GM06990 (cell line): ENCODE data around the gene MRTFB.

Source experiments
- DNase-seq: peaks from one replicate; pipeline ENCODE4 v3.0.0-alpha.2; 2011; ENCODE audit not compliant: insufficient read length; ENCODE audit errors: extremely low read depth
- H3K27me3 ChIP-seq: replicated peaks from 2 replicates; pipeline ENCODE4 v1.6.0; 2011; ENCODE audit warnings: low read length; ENCODE audit not compliant: control insufficient read depth, insufficient read depth
- H3K36me3 ChIP-seq: 2 replicates; pipeline ENCODE4 v1.5.1; 2011; ENCODE audit warnings: low read length; ENCODE audit not compliant: control insufficient read depth, insufficient read depth
- H3K4me3 ChIP-seq: replicated peaks from 2 replicates; pipeline ENCODE4 v1.5.1; 2011; ENCODE audit warnings: low read depth, mild to moderate bottlenecking, control low read depth, low read length
- TF ChIP-seq, protein P1 (sequence below): IDR thresholded peaks from 2 replicates; pipeline ENCODE4 v1.5.1; 2011; ENCODE audit warnings: low read length, control low read depth, mild to moderate bottlenecking, inconsistent platforms; ENCODE audit not compliant: insufficient read depth, poor library complexity, severe bottlenecking

Gene MRTFB

DNA sequence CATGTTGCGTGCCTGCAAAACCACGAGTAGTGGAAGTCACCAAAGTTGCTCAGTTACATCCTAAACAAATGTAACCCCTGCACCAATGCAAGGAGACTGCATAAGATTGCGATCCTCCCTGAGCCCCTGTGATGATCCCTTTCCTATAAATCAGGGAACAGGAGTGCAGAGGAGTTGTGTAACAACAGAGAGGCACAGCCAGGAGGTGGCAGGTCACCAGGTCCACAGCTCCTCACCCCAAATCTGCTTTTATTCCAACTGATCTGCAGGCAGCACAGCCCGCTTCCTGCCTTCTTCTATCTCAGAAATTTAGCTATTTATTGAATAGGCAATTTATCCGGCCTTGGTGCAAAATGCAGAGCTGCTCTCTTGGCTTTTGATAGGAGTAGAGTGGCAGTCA is 36.0 kb upstream of the MRTFB start:
- no peak overlapping the region for H3K4me3 ChIP-seq
- H3K36me3 ChIP-seq: no peaks in the 10 kb centered on the region
- TF ChIP-seq, protein P1, sequence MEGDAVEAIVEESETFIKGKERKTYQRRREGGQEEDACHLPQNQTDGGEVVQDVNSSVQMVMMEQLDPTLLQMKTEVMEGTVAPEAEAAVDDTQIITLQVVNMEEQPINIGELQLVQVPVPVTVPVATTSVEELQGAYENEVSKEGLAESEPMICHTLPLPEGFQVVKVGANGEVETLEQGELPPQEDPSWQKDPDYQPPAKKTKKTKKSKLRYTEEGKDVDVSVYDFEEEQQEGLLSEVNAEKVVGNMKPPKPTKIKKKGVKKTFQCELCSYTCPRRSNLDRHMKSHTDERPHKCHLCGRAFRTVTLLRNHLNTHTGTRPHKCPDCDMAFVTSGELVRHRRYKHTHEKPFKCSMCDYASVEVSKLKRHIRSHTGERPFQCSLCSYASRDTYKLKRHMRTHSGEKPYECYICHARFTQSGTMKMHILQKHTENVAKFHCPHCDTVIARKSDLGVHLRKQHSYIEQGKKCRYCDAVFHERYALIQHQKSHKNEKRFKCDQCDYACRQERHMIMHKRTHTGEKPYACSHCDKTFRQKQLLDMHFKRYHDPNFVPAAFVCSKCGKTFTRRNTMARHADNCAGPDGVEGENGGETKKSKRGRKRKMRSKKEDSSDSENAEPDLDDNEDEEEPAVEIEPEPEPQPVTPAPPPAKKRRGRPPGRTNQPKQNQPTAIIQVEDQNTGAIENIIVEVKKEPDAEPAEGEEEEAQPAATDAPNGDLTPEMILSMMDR: no peak
- DNase-seq: no peak
- no peaks in the 10 kb centered on the region for H3K27me3 ChIP-seq

DNA sequence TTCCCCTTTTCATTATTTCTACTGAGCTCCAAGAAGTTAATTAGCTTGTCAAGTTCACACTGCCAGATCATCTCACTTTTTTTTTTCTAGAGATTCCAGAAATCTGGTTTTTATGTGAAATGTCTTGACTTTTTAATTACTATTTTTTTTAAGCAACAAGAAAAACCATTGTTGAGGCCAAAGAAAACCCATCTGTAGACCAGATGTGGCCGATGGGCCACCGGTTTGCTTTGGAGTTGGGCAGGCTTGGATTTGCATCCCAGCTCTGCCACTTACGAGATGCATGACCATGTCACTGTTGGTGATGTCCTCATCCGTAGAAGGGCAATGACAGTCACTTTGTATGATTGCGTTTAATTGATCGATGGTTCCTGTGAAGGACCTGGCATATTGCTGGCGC is 34.2 kb upstream of the MRTFB start:
- no peak for DNase-seq
- no peaks in the 10 kb centered on the region for H3K27me3 ChIP-seq
- no peaks in the 10 kb centered on the region for H3K36me3 ChIP-seq
- H3K4me3 ChIP-seq: no peak overlapping the region
- TF ChIP-seq, protein P1: no peak

DNA sequence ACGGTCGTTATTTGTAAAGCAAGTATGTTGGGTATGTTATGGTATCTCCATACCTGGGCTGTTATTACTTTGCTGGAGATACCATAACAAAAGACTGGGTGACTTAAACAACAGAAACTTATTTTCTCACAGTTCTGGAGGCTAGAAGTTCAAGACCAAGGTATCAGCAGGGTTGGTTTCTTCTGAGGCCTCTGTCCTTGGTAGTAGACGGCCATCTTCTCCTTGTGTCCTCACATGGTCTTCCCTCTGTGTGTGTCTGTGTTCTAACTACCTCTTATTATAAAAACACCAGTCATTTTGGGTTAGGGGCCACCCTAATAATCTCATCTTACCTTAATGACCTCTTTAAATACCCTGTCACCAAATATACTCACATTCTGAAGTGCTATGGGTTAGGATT is 33.2 kb upstream of the MRTFB start:
- Histone ChIP-seq H3K27me3 (no peaks in the 10 kb centered on the region), H3K4me3 (no peak overlapping the region), H3K36me3 (no peaks in the 10 kb centered on the region)
- no peak for DNase-seq
- TF ChIP-seq, protein P1: no peak

DNA sequence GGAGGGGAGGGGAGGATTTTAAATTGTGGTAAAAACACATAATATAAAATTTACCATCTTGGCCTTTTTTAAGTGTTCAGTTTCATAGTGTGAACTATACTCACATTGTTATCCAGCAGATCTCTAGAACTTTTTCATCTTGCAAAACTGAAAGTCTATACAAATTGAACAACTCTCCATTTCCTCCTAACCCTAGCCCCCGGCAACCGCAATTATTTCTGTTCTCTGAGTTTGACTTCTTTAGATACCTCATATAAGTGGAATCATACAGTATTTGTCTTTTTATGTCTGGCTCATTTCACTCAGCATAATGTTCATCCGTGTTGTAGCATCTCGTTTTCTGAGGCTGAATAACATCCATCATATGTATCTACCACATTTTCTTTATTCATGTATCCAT is 30.0 kb upstream of the MRTFB start:
- no peak overlapping the region for H3K4me3 ChIP-seq
- no peaks in the 10 kb centered on the region for H3K36me3 ChIP-seq
- TF ChIP-seq, protein P1: no peak
- no peak for DNase-seq
- no peaks in the 10 kb centered on the region for H3K27me3 ChIP-seq

DNA sequence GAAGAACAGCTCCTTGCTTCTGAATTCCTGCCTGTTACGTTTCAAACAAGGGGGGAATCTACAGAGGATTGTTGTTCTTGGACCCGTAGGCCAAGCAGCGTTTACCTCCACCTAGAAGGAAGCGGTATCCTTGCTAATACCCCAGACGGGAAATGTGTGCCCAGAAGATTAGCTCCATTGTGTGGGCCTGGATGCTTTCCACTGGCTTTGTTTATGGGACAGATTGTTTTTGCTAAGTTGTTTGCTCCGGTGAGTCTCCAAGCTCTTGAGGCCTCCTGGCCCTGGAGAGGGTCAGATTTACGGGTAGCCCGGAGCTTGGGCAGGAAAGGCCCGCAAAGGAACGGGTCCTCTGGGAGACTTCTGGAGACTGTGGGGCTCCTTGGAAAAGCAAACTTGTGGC is 28.4 kb upstream of the MRTFB start:
- no peaks in the 10 kb centered on the region for H3K27me3 ChIP-seq
- TF ChIP-seq, protein P1: no peak
- no peak for DNase-seq
- H3K4me3 ChIP-seq: no peak overlapping the region
- H3K36me3 ChIP-seq: no peaks in the 10 kb centered on the region

DNA sequence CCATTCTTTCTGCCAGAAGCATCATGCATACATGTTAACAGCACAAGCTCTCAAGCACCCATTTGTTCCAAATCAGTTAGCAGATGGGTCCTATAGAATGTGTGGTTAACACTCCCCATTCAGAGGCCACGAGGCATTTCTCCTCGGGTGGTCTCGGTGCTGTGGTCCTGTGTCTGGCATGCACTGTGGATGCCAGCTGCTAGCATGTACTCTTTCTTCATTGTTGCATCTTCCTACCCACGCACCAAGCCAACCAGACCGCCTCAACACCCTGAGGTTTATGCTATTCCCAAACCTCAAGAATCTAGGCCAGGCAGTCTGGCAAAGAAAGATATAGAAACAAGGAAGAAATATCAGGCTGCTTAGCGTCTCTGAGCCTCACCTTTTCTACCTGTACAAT is 27.8 kb upstream of the MRTFB start:
- no peak for DNase-seq
- Histone ChIP-seq H3K27me3 (no peaks in the 10 kb centered on the region), H3K36me3 (no peaks in the 10 kb centered on the region), H3K4me3 (no peak overlapping the region)
- TF ChIP-seq, protein P1: no peak
